LoVo (cell line): ENCODE results near the gene ENO2.

Experiments
- DNase-seq: peaks from one replicate; pipeline ENCODE4 v3.0.0-alpha.2; 2016; ENCODE audit warnings: low spot score

Gene ENO2

GRCh38 chr12:6948873-6949594 lies 34.7 kb downstream of the ENO2 start:
- DNase-seq, result no peak

DNA sequence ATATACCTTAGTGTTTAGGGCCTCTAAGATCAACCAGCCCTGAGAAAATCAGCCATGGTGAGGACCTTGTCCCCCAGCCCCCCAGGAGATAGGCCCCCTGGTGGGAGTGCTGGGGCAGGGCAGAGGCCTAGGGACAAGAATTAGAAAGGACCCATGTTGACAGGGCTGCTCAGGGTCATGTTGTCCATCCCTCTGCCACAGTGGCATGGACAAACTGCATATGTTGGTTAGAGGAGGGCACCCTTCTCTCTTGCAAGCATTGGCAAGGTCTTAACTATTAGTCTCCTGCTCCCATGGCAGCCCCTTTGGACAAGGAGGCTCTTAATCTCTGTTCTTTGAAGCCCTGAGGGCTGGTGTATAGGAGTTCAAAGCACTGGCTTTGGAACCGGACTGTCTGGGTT lies 36.0 kb downstream of the ENO2 start:
- DNase-seq, result no peak

- no peak for DNase-seq
These were observed 36.6 kb downstream of the ENO2 start, which contains the start of gene PTPN6 for GRCh38 chr12:6950811-6951540. Gene PTPN6, plus strand, starts transcription at chr12:6951356. Its CDS starts 157 bp downstream, at chr12:6951513.

GRCh38 chr12:6951551-6952120 lies 37.3 kb downstream of the ENO2 start:
- DNase-seq, result no peak

- DNase-seq, result no peak
These were observed 37.9 kb downstream of the ENO2 start for GRCh38 chr12:6952121-6952862.

DNA sequence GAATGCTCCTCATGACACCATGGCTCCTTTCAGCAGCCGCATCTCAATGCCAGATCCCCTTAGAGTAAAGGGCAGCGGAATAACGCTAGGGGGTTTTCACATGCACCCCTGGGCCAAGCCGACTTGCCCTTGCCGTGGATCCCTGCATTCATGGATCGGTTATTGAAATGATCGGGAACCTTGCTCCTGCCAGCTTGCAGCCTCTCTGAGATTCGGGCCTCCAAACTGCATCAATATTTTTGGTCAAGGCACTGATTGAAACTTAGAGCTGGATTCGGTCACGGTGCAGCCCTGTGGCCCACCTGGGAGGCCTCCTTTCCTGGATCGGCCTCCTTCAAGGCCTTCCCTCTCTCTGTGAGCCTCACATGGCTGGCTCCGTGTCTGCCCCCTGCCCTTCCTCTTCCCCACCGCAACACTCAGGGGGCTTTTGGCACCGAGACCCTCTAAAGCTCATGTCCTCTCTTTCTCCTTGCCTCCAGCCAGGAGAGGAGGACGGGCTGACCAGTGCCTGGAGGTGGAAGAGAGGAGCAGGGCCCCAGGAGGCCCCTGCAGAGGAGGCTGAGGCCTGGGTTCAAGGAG lies 38.6 kb downstream of the ENO2 start:
- no peak for DNase-seq

DNA sequence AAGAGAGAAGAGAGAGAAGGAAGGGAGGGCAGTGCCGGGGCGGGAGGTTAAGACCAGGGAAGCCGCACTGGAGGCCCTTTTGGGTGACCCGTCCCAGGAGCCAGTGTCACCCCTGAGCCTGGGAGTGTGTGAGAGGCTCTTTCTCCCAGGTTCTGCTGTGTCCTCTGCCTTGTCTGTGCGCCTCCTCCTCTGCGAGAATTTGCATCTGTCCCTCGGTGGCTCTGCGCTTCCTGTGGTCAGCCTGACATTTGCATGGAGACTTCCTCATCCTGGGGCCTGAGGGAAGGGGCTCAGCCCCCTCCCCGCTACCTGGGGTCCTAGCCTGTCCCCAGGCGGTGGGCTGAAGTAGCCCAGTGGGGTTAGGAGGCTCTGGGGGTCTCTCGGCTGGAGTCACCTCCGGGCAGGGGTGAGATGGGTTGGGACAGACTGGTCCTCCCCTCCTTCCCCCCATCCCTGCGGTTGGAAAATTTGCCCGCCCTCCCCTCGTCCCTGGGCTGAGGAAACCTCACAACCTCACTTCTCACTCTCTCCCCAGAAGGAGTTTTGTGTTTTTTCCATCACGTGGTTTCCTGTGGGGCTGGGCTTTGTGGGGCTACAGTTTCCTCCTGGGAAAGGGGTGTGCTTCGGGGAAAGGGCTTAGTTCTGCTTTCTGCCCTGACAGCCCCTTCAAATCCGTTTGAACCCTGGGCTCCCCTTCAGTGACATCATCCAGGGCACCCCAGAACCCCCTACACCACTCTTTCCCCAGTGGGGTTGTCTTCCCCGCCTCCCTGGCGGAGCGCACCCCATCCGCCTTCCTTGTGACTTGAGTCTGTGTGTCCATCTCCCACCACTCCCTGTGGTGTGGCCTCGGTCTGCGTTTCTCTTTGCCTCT lies 39.3 kb downstream of the ENO2 start:
- DNase-seq, result no peak

- no peak for DNase-seq
These were observed 40.1 kb downstream of the ENO2 start for GRCh38 chr12:6954316-6955107.

DNA sequence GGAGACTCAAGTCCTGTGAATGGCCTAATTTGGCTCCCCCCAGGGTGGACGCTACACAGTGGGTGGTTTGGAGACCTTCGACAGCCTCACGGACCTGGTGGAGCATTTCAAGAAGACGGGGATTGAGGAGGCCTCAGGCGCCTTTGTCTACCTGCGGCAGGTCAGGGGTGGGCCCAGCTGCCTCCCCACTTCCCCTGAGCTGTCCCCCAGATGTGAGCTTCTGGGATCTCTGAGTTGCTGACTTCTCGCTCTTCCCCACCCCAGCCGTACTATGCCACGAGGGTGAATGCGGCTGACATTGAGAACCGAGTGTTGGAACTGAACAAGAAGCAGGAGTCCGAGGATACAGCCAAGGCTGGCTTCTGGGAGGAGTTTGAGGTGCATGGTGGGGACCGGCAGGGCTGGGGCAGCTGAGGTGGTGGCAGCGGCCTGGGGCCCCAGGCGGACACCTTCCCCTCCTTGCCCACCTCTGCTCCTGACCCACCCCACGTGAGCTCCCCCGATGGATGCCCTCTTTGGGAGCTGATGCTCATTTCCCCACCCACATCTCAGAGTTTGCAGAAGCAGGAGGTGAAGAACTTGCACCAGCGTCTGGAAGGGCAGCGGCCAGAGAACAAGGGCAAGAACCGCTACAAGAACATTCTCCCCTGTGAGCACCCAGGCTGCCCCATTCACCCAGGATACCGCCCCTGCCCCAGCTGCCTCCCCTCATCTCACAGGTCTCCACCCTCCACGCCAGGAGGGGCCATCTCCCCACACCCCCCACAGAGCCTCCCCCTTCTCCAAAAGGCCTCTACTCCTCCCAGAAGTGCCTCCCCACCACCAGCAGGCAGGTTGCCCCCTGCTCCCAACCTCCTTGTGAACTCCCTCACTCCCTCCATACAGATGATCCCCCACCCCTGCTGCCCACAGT lies 41.0 kb downstream of the ENO2 start:
- no peak for DNase-seq

DNA sequence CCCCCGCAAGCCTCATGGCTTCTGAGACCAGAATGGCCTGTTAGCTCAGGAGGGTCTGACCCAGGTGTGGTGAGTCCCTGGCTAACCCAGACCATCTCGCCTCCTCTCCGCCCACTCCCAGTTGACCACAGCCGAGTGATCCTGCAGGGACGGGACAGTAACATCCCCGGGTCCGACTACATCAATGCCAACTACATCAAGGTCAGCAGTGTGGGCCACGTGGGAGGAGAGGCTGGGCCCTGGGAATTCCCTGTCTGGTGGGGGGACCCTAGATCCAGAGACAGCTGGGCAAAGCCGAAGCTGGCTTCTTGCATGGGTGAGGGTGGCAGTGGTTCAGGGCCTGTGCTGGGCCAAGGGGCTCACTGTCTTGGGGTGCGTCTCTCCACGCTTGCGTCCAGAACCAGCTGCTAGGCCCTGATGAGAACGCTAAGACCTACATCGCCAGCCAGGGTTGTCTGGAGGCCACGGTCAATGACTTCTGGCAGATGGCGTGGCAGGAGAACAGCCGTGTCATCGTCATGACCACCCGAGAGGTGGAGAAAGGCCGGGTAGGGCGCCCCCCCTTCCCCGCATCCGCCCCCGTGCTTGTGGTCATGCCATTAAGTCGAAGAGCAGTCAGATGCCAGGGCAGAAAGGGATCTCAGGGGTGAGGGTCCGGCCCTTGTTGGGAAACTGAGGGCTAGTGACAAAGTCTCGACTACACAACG lies 41.8 kb downstream of the ENO2 start:
- DNase-seq, result no peak

- no peak for DNase-seq
These were observed 42.8 kb downstream of the ENO2 start for GRCh38 chr12:6957151-6957701.

- no peak for DNase-seq
These were observed 43.6 kb downstream of the ENO2 start for GRCh38 chr12:6957741-6958608.

DNA sequence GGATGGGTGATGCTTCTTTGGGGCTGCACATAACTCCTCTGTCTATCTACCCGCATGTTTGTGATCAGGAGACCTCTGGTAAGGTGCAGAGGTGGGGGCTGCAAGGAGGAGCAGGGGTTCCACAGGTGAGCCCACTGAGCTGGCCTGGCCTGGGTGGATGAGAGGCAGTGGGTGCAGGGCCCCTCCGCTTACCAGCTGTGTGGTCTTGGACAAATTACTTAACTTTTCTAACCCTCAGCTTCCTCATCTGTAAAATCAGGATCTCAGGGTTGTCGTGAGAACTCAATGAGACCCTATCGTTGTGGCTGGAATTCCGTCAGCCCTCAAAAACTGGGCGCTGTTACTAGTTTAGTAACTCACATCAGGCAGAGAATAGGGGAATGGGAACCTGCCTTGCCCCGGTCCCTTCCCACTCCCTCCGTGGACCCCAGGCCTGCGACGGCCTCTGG lies 44.3 kb downstream of the ENO2 start:
- no peak for DNase-seq

DNA sequence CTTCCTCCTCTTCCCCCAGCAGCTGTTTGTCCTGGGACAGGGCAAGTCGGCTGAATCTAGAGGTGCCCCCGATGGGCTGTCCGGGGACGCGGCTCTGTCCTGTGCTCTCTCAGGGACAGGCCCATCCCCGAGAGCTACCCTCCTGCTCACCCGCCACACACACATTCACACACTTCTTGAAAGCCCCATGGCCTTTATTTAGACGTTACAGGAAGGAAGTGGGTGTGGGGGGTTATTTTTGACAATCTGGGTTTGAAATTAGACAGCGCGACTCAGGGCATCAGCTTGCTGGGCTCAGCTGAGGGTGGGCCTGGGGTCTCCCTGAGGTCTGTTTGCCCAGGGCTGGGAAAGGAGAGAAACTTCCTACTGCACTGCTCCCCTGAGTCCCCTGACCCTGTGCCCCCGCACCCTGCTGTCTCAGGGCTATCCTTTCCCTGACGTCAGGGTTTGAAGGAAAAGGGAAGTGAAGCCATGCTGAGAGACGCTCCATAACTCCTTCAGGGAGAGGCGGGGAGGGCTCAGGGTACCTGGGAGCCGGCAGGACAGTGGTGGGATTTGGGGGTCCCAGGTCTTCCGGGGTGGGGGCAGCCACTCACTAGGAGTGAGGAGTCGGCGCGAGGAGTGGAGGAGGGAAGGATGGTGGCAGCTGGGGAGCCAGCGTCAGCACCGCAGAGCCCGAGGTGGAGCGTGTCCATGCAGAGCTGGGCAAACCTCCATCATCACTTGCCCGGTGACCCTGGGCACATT lies 44.9 kb downstream of the ENO2 start:
- no peak for DNase-seq

DNA sequence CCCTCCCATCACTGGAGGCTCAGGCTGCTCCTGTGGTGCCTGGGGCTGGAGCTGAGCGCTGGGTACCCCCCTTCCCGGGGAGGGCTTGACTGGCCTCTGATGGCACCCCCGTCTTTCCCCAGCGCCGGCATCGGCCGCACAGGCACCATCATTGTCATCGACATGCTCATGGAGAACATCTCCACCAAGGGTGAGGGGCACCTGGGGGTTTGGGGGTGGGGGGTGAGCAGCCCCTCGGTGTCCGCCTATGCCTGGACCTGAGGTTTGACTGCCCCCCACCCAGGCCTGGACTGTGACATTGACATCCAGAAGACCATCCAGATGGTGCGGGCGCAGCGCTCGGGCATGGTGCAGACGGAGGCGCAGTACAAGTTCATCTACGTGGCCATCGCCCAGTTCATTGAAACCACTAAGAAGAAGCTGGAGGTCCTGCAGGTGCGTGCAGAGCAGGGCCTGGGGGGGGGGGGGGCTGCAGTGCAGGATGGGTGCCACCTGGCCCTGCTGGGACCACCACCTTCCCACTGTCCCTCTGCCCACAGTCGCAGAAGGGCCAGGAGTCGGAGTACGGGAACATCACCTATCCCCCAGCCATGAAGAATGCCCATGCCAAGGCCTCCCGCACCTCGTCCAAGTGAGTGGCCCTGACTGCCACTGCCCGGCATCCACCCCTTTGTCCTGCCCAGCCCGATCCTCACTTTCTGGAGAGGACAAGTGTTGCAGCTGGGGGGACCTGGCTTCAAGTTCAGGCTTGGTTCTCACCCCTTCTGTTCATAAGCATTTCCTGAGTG lies 45.6 kb downstream of the ENO2 start:
- no peak for DNase-seq
